HG02840 (cell line): ENCODE results near the gene TRAK1.

Experiments used
- ATAC-seq: cut with Tn5 transposase; IDR thresholded peaks from one replicate; pipeline ENCODE4 v1.9.1; 2021; ENCODE audit warnings: mild to moderate bottlenecking, moderate library complexity, moderate number of reproducible peaks; ENCODE audit not compliant: unreplicated experiment, low FRiP score

TRAK1 gene

DNA sequence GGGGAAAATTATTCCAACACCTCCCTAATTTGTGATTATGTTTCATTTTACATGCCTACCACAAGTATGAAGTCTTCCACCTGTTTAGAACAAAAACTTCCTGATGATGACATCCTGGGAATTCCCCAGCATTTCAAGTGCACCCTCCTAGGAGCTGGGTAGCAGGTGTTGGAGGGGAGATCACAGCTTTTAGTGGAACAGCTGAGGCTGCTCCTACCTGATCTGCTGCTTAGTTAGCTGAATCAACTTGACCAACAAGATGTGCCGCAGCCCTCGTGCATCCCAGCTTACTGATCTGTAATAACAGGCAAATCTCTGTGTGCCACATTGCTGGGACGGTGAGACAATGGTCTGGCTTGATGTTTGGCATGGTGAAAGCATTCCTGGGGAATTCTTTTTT, 29.7 kb downstream of the TRAK1 start:
- no peak for ATAC-seq

DNA sequence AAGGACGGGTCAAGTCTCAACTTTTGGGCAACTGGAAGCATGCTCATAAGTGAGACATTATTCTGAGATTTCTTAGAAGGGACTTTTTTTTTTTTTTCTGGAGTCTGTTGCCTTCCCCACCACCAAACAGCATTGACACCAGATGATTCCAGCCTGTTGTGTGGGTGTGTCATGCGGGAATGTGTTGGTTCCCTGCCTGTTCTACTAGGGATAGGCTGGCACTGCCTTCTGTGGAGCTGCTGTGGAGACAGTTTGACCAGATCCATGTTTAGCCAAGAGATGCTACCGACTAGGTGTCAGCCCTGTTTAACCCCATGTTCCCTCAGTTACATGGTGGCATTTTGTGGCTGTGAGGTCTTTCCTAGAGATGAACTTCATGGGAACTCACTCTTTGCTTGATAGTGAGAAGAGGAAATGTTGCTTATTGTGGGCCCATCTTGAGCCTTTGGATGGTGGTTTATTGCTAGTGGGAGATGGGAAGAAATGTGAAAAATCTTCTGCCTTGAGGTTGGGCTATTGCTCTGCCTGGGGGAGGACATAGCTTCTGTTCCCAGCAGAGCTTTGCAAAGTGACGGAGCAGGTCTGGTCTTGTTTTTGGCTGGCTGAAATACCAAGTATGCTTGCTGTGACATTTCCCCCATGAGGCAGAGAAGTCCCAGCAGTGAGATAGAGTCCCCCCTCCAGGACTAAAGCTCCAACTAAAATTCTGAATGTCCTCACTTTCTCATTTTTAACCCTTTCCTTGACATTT, 31.3 kb downstream of the TRAK1 start:
- ATAC-seq = no peak

DNA sequence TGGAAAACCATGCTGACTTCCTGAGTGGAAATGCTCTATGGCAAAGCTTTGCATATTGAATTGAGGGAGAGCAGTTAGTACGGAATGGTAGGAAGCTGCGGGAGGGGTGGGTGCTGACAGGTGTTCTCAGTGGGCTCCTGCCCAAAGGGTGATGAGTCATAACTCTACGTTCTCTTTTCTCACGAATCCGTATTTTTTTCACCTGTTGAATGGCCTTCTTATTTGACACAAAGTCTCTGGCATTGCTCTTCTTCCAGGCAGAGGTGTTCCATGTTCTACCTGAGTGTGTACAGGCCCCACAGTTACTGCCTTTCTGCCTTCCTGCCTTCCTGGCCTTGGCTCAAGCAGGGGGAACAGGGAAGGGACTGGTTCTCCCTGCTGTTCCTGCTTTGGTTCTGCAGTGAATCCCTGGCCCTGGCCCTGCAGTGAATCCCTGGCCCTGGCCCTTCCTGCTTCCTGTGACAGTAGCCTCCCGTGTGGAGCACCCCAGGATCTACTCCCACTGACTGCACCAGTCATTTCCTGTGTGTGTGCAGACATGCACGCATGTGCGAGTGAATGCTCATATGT, 31.9 kb downstream of the TRAK1 start:
- ATAC-seq = no peak

DNA sequence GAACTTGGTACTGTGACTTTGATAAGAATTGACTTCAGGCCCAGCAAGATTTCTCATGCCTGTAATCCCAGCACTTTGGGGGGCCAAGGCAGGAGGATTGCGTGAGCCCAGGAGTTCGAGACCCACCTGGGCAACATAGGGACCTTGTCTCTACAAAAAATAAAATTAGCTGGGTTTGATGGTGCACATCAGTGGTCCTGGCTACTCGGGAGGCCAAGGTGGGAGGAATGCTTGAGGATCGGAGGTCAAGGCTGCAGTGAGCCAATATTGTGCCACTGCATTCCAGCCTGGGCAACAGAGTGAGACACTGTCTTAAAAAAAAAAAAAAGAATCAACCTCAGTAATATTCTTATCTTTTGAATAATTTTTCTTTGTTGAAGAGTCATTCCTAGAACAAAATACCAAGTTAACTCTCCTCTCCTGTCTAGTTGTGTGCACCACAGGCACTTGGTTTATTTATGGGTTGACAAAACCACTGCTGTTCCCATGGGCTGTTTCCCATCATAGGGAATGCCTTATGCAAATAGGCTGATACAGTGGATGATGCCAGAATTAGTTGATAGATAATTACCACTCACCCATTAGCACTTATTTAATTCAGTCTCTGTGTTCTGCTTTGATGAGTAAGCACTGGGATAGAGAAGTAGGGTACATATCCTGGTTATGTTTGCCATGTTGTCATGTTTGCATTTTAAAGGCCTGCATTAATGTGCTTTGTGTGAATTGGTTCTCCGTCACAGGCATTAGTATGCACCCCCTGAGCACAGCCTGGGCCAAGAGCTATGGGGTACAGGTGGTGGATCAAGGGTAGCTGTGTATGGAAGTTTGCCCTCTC, 32.9 kb downstream of the TRAK1 start:
- no peak for ATAC-seq

DNA sequence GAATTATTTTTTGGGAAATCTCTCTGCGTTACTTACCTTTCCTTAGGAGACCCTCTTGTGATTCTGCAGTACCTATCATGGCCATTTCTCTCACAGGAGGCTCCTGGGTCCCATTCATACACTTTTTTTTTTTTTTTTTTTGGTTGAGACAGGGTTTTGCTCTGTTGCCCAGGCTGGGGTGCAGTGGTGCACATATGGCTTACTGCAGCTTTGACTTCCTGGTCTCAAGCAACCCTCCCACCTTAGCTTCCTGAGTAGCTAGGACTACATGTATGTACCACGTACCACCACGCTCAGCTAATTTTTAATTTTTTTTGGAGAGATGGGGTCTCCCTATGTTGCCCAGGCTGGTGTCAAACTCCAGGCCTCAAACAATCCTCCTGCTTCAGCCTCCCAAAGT, 36.1 kb downstream of the TRAK1 start:
- ATAC-seq = no peak

DNA sequence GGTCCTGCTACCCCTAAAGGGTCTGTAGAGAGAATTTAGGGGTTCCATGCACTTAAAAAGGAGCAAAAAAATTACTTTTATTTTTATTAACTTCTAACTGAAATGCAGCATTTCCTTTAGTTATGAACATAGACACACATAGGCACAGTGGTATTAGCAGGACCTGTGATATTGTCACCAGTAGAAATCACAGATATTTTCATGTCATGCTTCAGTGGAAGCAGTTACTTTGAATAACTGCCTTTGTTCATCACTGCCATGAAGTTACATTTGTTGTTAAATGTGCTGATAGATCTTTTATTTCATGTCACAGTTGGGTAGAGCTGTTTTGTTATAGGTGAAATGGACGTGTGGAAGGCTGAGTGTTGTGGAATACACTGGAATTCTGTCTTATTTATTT, 37.4 kb downstream of the TRAK1 start:
- ATAC-seq = no peak

DNA sequence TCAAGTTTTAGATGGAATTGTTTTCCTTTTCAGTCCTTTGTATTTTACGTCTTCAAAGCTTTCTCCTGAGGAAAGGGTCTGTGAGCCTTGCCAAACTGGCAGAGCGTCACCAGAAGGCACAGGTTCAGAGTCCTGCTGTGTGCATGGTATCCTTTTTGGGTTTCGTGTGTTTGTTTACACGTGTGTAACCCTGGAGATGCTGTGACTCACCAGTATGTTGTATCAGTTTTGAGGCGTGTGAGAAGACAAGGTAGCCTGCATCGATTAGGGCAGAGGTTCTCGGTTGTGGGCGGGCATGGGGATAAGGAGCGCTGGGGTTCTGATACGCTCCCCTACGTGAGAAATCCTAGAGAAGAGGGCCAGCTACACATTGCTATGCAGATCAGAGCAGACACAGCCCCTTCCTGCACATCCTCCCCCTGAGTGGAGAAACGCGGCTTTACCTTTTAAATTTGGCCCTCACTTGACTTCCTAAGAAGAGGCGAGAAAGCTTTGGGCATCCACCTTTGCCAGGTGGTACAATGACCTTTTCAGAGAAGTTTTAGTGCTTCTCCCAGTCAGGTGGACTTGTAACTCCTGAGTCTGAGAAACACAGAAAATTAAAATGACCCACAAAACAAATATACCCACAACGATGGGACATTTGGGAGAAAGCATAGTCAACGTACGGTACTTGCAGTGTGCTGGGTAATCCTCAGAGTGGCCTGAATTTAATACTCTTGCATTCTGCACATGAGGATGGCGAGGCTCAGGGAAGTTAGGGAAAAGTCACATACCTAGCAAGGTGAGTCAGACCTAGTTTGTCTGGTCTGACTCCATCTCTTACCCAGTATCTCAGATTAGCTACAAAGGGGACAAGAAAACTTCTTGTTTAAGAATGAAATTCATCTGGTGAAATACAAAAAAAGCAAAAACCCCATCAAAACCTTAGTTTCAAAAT, 38.1 kb downstream of the TRAK1 start:
- peak; percentile 47 for ATAC-seq

DNA sequence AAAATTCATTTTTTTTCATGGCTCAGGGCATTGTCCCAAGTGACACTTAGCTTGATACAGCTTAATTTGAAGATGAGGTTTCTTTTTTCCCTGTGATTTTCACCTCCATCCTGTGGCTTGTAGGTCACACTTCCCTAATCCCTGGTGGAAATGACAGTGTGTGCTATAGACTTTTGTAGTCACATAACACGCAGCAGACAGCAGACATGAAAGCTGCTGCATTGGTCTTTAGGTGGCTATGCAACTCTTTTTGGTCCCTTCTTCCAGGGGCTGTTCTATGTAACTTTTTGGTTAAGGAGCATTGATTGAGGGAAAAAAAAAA, 38.8 kb downstream of the TRAK1 start:
- ATAC-seq = no peak

DNA sequence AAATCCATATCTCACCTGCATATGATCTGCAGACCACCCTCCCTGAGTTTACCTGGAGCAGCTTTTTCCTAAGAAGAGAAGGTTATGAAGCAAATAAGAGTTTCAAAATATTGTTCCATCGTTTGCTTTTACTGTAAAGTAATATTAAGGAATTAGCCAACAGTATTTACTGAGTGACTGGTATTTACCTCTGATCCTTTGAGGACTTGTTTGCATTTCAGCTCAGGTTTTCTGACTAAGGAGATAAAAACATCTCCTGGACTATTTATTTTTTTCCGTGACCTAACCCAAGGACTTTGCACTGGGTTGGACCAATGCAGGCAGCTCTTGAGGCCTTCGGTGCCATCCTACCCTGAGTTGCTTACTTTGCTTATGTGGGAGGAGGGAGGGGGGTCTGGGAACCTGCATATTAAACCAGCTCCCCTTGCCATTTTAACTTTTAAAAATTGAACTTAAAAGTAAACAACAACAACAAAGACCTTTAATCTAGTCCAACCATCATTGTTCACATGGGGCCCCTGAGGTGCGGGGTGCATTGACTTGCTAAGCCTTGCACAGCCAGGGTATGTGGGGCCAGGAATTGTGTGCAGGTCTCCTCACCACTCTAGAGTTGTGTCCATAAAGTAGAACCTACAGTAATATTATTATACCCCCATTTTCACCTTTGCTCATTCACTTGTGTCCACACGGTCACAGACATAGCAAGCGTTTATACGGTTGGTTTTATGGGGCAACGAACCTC, 39.3 kb downstream of the TRAK1 start:
- no peak for ATAC-seq

DNA sequence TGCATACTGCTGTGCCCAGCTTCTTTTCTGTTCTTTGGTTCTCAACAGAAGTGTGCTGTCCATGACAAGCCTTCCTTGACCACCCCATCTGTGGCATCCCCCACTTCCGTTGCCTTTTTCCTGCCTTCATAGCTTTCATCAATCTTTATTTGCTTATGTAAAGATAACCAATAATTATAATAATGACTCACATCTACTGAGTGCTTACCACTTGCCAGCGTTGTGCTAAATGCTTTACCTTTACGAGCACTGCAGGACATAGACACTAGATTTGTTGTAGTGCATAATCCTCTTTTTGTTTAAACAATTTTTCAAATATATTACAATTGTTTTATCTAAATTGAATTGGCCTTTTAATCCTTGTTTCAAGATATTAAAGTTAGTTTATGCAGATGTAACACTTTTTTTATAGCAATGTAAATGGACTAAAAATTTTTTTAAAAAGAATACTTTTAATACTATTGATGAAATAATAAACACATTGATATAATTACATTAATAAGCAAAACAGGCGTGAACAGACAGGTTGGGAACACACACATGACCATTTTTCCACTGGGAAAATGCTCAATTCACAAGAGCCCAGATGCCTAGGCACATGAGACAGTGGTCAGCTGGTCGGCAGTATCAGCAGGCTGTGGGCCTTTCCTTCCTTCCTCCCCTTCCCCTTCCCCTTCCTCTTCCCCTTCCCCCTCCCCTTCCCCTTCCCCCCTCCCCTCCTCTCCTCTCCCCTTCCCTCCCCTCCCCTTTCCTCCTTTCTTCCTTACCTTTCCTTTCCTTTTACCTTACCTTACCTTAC, 42.5 kb downstream of the TRAK1 start:
- ATAC-seq = no peak

DNA sequence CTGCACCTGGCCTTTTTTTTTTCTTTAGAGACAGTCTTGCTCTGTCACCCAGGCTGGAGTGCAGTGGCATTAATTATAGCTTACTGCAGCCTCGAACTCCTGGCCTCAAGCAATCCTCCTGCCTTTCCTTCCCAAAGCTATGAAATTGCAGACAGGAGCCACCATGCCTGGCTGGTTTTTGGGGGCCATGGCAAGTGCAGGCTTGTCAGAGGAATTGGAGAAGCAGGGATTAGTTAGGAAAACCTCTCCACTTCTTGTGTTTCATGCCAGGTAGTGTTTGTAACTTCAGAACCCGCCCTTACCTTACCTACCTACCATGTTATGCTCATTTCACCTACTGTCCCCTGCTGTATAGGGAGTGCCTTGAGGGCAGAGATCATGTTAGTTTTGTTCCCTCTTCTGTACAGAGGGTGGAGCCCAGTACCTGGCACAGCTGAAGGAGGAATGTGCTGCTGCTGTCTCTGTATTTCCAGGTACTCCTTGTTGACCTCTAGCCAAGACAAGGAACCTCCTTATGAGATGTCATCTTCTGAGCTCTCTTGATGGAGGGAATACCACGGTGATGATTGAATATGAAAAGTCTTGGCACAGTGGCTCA, 43.8 kb downstream of the TRAK1 start:
- ATAC-seq = no peak

DNA sequence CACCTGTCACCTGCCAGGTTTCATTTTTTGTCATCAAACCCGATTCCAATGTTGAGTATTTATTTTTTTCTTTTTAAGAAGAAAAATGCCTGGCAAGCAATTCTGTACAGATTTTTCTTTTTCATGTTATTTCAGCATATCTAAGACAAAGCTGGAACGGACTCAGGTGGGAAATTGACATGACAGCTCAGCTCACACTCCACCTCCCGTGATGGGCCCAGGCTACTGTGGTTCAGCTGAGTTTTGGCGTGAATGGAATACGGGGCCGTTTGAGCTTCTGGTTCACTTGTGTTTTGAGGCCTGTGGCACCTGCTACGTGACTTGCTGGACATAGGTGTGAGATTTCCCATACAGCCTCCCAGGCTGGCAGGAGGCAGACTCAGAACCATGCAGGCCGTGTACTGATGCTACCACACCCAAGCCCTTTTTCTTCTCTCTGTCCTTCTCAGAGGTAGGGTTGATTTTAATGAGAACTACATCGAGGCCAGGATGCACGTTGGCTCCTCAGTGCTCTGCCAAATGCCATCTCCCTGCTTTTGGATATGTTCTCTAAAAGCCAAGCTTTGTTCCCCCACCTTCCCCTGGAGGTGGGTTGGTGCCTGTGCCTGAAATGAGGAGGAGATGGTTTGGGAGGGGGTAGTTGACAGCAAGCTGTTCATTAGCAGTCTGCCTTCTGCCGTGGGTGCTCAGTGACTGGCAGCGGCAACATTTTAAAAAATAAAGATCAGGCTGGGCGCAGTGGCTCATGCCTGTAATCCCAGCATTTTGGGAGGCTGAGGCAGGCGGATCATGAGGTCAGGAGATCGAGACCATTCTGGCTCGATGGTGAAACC, 48.7 kb downstream of the TRAK1 start:
- no peak for ATAC-seq

DNA sequence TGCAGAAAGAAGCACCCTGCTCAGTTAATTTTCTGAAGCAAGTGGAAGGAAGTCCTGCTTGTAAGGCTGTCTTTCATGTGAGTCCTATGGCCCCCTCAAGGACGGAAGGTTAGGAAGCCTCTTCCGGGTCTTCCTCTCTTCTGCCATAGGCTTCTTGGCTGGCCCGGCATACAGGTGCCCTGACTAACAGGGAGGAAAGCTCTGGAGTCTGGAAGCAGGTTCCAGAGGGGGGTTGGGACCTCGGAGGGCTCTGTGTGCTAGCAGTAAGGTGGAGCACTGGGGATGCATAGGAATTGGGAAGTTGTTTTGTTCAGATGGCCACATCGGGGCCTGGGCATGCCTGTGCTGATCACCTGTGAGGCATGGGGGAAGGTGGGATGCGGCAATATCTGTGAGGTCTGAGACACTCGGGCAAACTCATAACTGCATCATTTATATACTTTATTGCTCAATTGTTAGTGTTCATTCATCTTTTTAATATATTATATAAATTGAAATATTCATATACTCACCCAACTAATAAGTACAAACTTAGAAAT, 49.6 kb downstream of the TRAK1 start:
- ATAC-seq = no peak

DNA sequence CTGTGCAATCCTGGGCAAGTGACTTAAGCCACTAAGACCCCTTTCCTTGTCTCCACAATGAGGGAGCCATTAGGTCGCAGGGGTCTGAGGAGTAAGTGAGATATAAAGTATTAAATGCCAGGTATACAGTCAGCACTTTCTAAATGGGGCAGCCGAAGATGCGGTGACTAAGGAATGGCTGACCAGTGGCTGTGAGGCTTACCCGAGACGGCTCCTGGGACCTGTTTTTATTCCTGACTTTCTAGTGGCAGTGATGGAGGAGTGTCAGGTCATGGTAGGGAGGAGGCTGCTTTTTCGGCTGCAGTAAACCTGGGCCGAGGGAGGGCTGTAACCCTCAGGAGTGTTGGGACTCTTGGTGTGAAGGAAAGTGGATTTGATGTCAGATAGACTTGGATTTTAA, 52.3 kb downstream of the TRAK1 start:
- no peak for ATAC-seq

DNA sequence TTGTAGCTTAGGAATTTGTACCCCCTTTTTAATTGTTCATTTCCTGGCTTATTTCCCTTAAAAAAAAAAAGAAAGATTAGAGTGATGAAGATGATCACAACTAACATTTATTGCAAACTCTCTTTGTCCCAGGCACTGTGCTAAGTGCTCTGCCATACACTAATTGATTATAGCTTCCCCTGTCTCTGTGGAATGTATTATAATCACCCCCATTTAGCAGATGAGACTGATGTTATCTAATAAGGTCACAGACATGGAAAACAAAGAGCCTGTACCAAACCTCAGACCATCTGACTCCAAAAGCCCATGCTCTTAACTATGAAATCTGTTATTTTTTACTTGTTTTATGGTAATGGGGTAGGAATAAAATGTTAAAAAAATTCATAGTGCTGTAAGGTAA, 53.1 kb downstream of the TRAK1 start:
- no peak for ATAC-seq

DNA sequence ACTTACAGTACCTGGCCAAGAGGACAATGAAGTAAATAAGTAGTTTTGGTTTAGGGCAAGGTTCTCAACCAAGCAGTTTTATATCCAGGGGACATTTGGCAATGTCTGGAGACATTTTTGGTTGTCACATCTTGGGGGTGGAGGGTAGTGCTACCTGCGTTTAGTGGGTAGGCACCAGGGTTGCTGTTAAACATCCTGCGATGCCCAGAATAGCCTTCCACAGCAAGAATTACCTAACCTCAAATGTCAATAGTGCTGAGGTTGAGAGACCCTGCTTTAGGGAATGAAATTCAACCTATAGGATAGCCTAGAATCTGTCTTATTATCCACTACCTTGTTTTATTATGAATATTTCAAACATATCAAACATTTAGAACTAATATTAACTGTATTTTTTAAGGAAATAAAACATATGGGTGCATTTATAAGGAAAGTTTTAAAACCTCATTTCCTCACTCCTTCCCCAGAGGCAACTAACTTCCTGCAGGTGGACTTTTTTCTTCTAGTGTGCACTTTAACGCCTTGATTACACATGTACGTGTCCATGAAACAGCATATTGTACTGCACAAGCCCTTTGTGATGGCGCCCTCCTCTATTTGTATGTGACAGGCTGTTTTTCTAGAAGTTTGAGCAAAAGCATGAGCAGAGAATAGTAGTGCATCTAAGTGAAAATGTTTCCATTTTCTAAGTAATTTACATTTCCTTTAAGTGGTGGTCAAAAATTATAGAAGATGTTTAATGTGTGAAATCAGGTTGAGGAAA, 57.1 kb downstream of the TRAK1 start:
- ATAC-seq = no peak

DNA sequence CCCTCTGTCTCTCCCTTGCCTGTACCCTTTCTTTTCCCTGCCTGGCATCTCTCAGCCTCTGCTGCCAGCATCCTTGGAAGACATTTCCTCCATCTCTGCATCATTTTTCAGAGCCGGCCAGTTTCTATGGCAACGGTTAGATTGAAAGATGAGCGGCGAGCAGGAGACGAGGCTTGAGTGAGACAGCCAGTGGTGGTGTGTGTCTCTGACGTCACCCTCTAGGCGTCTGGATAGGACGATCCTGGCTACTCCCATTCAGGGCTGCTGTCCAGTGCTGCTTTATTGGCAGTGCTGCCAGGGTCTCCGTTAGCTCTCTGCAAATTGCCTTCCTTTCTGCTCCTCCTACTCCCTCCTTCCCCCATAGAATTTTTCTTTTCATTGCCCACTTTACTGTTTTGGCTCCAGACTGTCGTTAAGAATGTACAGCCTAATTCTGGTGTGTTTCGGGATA, 57.9 kb downstream of the TRAK1 start:
- no peak for ATAC-seq
